IMR-90 (cell line): ENCODE results near the gene STAT3.

ENCODE experiments used
- CTCF ChIP-seq: conservative IDR thresholded peaks from 2 replicates; pipeline ENCODE4 v1.5.1; 2012; ENCODE audit warnings: mild to moderate bottlenecking, low read depth, low read length, improper control_type of control experiment
- POLR2A ChIP-seq: IDR thresholded peaks from 2 replicates; pipeline ENCODE4 v1.6.1; 2012; ENCODE audit warnings: mild to moderate bottlenecking, low read depth, low read length
- RAD21 ChIP-seq: IDR thresholded peaks from 2 replicates; pipeline ENCODE4 v1.6.1; 2012; ENCODE audit warnings: low read length, improper control_type of control experiment
- RCOR1 ChIP-seq: IDR thresholded peaks from 2 replicates; pipeline ENCODE4 v1.6.1; 2012; ENCODE audit warnings: mild to moderate bottlenecking, low read length, improper control_type of control experiment; ENCODE audit not compliant: insufficient replicate concordance
- RFX5 ChIP-seq: IDR thresholded peaks from 2 replicates; pipeline ENCODE4 v1.8.0; 2012; ENCODE audit warnings: low read depth, mild to moderate bottlenecking, low read length, moderate library complexity

- TF ChIP-seq CTCF = no peak
- no peak for TF ChIP-seq RCOR1
- no peak for TF ChIP-seq POLR2A
- no peak for TF ChIP-seq RFX5
- TF ChIP-seq RAD21 = no peak
These were observed 84.5 kb downstream of the STAT3 start for GRCh38 chr17:42303694-42304093.
